OCI-M1 (cell line): Measurements from ENCODE around the gene ERMAP.
A peak's percentile ranks its signal among the peaks of the same experiment; 100 is the strongest.
"Not testable (repeated sequence)": the region's sequence is repeated elsewhere in the genome, so short reads cannot be mapped to it uniquely, and the experiment has no call there.

ENCODE experiments used
- DNase-seq: peaks from one replicate; lab custom pipeline; 2025; lab: John Stamatoyannopoulos, UW

ERMAP gene

GRCh38 chr1:42814815-42815214 lies 2.1 kb upstream of the ERMAP start:
- DNase-seq = not testable (repeated sequence)

- DNase-seq = peak; percentile 62
These were observed 859 bp upstream of the ERMAP start for GRCh38 chr1:42815941-42816584.

DNA sequence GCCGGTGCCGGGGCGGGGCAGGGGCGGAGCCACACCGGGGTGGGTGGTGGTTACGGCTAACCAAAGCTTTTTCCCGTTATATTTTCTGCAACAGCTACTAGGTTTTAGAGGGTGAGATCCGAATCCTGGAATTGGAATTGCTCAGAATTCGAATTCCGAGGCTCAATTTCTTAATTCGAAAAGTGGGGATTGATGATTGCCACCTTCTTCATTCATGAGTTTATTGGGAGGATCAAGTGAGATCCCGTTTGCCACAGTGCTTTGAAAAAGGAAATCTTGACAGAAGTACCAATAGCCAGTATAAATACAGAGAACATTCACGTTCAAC lies 482 bp downstream of the ERMAP start:
- no peak for DNase-seq

- DNase-seq = peak; percentile 50
These were observed 1.1 kb downstream of the ERMAP start for GRCh38 chr1:42817976-42818375.

GRCh38 chr1:42820813-42821212 lies 3.9 kb downstream of the ERMAP start:
- DNase-seq = no peak

- DNase-seq = no peak
These were observed 4.8 kb downstream of the ERMAP start for GRCh38 chr1:42821690-42822089.

DNA sequence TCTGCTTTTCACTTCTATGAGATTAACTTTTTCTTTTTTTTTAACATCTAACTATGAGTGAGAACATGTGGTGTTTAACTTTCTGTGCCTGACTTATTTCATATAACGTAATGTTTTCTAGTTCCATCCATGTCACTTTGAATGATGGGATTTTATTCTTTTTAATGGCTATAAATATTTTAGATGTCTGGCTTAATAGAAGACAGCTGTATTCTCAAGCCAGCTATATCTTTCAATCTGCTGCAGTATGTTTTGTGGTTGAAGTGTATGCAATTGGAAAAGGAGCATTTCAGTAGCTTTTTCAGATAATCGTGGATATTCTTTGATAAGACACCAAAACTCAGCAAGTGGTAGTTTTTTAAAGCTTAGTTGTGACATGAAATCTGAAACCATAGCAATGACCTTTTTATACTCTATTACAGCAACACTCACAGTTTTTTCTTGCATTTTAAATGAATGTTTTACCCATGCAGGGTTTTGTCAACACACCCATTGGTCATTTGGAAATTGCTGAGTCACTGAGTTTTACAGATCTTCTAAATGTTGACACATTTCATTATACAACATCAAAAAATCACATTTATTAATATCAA lies 6.0 kb downstream of the ERMAP start:
- peak; percentile 79 for DNase-seq

GRCh38 chr1:42824481-42825035 lies 7.6 kb downstream of the ERMAP start:
- DNase-seq = no peak

GRCh38 chr1:42825036-42825851 lies 8.3 kb downstream of the ERMAP start:
- peak; percentile 96 for DNase-seq

DNA sequence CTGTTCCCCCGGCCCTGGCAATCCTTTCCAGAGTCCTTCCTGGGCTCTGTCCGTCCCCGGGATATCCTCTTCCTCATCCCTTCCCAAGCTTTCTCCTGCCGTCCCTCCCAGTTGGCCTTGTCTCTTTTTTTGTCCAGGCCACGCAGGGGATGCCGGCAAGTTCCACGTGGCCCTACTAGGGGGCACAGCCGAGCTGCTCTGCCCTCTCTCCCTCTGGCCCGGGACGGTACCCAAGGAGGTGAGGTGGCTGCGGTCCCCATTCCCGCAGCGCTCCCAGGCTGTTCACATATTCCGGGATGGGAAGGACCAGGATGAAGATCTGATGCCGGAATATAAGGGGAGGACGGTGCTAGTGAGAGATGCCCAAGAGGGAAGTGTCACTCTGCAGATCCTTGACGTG lies 13.7 kb downstream of the ERMAP start:
- no peak for DNase-seq

DNA sequence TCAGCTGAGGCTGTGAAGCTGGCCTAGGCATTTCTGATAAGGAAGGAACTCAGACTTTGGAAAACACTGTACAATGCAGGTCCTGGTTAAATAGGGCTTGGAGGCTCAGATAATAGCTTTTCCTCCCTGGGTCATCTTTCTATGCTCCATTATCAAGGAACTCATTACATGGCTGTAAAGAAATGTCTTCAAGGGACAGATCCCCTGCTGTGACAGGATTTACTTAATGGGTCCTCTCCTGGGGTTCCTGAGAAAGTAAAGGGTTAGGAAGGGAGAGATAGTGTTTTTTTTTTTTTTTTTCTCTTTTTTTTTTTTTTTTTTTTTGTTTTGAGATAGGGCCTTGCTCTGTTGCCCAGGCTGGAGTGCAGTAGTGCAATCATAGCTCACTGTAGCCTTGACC lies 14.4 kb downstream of the ERMAP start:
- no peak for DNase-seq

DNA sequence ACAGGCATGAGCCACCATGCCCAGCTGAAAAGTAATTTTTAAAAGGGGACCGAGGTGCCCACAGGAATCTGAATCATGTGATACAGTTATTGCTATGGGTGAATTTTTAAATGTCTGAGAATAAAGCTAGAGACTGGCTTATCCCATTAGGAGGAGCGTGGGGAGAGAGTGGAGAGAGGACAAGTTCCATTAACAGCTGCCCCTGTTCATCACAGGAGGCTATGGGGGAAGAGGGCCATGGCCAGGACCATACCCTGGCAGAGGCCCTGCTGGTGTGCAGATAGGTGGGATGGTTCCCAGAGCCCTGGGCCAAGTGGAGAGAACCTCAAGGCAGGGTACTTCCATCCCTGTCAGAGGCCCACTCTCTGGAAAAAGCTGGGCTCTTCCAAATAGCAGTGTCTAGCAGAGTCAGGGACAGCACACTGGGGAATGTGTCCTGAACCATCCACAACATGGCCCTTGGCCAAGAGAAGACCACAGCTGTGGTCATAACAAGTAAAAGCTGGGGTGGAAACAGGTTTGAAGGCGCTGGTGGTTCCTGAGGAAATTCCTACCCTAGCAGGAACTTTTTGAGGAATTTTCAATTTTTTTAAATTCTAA lies 15.8 kb downstream of the ERMAP start:
- no peak for DNase-seq

DNA sequence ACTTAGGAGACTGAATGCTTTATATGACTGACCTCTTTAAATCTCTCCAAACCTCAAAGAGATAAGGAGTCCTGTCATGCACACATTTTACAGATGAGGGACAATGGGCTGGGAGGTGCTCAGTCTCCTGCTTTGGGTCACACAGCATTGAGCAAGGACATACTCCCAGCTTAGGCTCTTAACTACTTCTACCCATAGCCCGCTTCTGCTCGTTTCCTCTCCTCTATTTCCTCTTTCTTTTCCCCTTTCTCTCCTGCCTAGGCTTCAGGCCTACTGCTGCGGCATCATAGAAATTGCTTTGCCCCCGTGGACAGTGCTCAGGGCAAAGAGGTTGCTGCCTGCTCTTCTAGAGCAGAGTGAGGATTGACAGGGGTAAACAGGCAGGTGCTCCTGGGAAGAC lies 17.1 kb downstream of the ERMAP start:
- DNase-seq = peak; percentile 14

DNA sequence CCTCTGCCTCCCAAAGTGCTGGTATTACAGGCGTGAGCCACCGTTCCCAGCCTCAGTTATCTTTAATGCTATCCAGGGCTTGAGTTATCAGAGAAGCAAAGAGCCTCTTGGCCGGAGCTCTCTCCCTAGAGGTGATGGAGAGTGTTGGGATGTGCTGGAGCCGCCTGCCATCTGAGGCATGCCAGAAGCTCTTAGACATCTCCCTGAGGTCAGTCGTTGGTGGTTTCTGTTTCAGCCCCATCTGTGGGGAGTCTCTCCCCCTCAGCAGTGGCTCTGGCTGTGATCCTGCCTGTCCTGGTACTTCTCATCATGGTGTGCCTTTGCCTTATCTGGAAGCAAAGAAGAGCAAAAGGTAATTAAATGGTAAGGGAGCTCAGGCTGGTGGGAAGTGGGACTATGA lies 17.9 kb downstream of the ERMAP start:
- no peak for DNase-seq

- no peak for DNase-seq
These were observed 18.5 kb downstream of the ERMAP start for GRCh38 chr1:42835422-42835821.

- no peak for DNase-seq
These were observed 20.8 kb downstream of the ERMAP start for GRCh38 chr1:42837709-42838108.

DNA sequence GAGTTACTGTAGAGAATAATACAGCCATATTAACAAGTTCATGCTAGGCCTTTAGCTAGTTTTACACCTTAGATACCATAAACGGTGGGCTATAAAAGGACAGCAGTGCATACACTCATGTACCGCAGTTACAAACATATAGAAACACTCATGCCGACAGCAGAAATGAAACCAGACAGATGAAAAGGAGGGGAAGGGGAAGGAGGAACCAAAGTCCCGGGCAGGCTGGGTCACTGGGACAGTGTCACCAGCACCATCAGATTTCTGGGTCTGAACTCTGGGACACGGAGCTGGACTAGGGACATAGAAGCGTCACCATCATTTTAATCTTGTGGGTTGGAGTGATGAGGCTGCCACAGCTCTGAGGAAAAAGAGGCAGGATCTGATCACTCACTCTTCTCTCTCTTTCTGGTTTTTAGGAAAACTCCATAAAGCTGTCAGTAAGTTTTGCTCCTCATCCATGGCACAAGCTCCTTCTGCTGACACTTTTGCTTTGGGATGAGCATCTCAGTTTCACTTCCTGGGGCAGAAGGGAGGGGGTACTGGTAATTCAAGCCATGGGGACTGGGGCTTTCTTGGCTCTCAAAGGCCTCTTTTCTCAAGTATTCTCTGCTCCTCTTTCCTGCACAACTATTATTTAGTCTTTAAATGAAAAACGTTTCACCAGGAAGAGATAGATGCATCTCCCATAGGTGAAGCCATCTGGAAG lies 21.7 kb downstream of the ERMAP start:
- DNase-seq = no peak

- DNase-seq = no peak
These were observed 24.1 kb downstream of the ERMAP start for GRCh38 chr1:42841010-42841409.

- no peak for DNase-seq
These were observed 24.7 kb downstream of the ERMAP start for GRCh38 chr1:42841440-42842147.

GRCh38 chr1:42844592-42845140 lies 27.7 kb downstream of the ERMAP start:
- DNase-seq = no peak

DNA sequence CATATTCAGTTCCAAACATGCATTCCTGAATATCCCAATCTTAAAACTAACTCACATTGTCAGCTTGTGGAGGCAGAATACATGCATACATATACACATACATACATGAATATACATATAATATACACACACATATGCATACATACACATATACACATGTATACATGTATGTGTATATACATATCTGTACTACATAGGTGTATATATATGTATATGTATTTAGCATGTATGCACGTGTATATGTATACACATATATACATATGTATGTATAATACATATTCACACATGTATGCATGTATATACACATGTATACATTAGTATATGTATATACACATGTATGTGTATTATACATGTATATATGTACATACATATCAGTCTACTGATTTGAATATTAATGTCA lies 28.3 kb downstream of the ERMAP start:
- DNase-seq = no peak
